Panc1 (cell line): ENCODE results near the gene PTP4A2.

Experiments
- CTCF ChIP-seq: fragments of 450-650 bp; IDR thresholded peaks from 2 replicates; pipeline ENCODE4 v1.5.1; 2017; ENCODE audit warnings: mild to moderate bottlenecking
- POLR2AphosphoS5 ChIP-seq: IDR thresholded peaks from 2 replicates; pipeline ENCODE4 v1.6.1; 2012; ENCODE audit warnings: mild to moderate bottlenecking, low read depth, low read length, moderate library complexity
- REST ChIP-seq, 2 experiments: IDR thresholded peaks; 2 replicates each; pipeline ENCODE4 v1.6.1; 2011 to 2012; ENCODE audit warnings: low read depth in 2 of 2, control low read depth in 1 of 2, low read length in 1 of 2, mild to moderate bottlenecking in 1 of 2, moderate library complexity in 1 of 2; ENCODE audit not compliant: insufficient read depth in 1 of 2
- SIN3A ChIP-seq: IDR thresholded peaks from 2 replicates; pipeline ENCODE4 v1.6.1; 2012; ENCODE audit warnings: low read depth, mild to moderate bottlenecking, low read length, moderate library complexity, borderline replicate concordance; ENCODE audit not compliant: insufficient read depth
- TCF7L2 ChIP-seq: IDR thresholded peaks from 2 replicates; pipeline ENCODE4 v1.6.1; 2011; ENCODE audit warnings: mild to moderate bottlenecking, low read depth, low read length, inconsistent platforms

- no peak for TF ChIP-seq CTCF
- TF ChIP-seq TCF7L2 = no peak
- no peak; the same call in 1 of the 2 replicates for TF ChIP-seq POLR2AphosphoS5
- TF ChIP-seq REST (IDR thresholded peaks at IDR 0.05; ENCODE audit: insufficient read depth in 1 of 2, low read depth in 2 of 2, low read length in 1 of 2) = no peak
- TF ChIP-seq SIN3A = no peak
These were observed 37.4 kb downstream of the PTP4A2 start for GRCh38 chr1:31900790-31901189.
